Body of pancreas (tissue), 4 donors: ENCODE results near the gene IRF3.

ENCODE experiments used
- CTCF ChIP-seq, 7 experiments: fragments of 450-650 bp in 4 of 7; fragments of 200-600 bp in 3 of 7; sonication (generic) in 3 of 7; IDR thresholded peaks; one replicate each; pipeline ENCODE4 v1.5.1; 2016 to 2019; ENCODE audit warnings: antibody characterized with exemption in 7 of 7
- POLR2A ChIP-seq, 3 donors: fragments of 450-650 bp; IDR thresholded peaks; one replicate each; pipeline ENCODE4 v1.6.1; 2016; ENCODE audit warnings: antibody characterized with exemption in 3 of 3, mild to moderate bottlenecking in 2 of 3

- no peak for TF ChIP-seq CTCF (IDR thresholded peaks at IDR 0.05)
- TF ChIP-seq POLR2A (IDR thresholded peaks at IDR 0.05): no peak
Observed at GRCh38 chr19:49712397-49712859, 46.8 kb upstream of the IRF3 start.
